IMR-90 (cell line): ENCODE results near the gene ACOT12.

Source experiments
- CEBPB ChIP-seq: IDR thresholded peaks from 2 replicates; pipeline ENCODE4 v1.6.1; 2012; ENCODE audit warnings: low read depth, low read length, improper control_type of control experiment
- CTCF ChIP-seq: conservative IDR thresholded peaks from 2 replicates; pipeline ENCODE4 v1.5.1; 2012; ENCODE audit warnings: mild to moderate bottlenecking, low read depth, low read length, improper control_type of control experiment
- FOS ChIP-seq: fragments of 150-350 bp; IDR thresholded peaks from 2 replicates; pipeline ENCODE4 v1.6.1; 2016; ENCODE audit warnings: low read depth, low read length
- MAFK ChIP-seq: IDR thresholded peaks from 2 replicates; pipeline ENCODE4 v1.6.1; 2012; ENCODE audit warnings: low read depth, low read length, improper control_type of control experiment
- POLR2A ChIP-seq: IDR thresholded peaks from 2 replicates; pipeline ENCODE4 v1.6.1; 2012; ENCODE audit warnings: mild to moderate bottlenecking, low read depth, low read length
- RAD21 ChIP-seq: IDR thresholded peaks from 2 replicates; pipeline ENCODE4 v1.6.1; 2012; ENCODE audit warnings: low read length, improper control_type of control experiment
- RFX5 ChIP-seq: IDR thresholded peaks from 2 replicates; pipeline ENCODE4 v1.8.0; 2012; ENCODE audit warnings: low read depth, mild to moderate bottlenecking, low read length, moderate library complexity
- SMC3 ChIP-seq: fragments of 150-350 bp; IDR thresholded peaks from 2 replicates; pipeline ENCODE4 v1.6.1; 2016; ENCODE audit warnings: low read depth, mild to moderate bottlenecking, antibody characterized with exemption, low read length, moderate library complexity
- TF ChIP-seq, protein P1 (sequence below): fragments of 150-350 bp; IDR thresholded peaks from 2 replicates; pipeline ENCODE4 v1.6.1; 2017; ENCODE audit warnings: mild to moderate bottlenecking, antibody characterized with exemption, low read length, low read depth

DNA sequence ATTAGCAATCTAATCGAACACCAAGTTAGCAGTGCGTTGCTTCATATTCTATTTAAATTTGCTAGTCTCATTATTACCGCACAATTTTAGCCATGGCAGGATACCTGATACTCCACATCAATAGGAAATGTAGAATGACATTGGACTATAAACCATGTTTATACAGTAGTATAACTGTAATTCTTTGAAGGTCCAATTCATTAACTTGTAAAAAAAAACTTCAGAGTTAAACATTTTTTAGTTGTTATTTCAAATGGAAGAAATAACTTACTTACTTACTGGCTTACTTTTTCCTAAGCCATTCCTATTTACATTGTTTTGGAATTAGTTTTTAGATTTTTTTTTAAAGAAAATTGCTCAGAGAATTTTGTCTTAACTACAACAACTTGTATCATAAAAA lies 35.4 kb upstream of the ACOT12 start:
- TF ChIP-seq FOS (no peak), POLR2A (no peak), CTCF (no peak), RAD21 (no peak), MAFK (no peak), CEBPB (no peak), SMC3 (no peak), RFX5 (no peak)
- TF ChIP-seq, protein P1, sequence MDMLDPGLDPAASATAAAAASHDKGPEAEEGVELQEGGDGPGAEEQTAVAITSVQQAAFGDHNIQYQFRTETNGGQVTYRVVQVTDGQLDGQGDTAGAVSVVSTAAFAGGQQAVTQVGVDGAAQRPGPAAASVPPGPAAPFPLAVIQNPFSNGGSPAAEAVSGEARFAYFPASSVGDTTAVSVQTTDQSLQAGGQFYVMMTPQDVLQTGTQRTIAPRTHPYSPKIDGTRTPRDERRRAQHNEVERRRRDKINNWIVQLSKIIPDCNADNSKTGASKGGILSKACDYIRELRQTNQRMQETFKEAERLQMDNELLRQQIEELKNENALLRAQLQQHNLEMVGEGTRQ, result no peak
